HepG2 (cell line): ENCODE data around the gene DCLRE1C. TPM values are rescaled to one million over a fixed set of nuclear protein-coding genes. Genes with fewer than 3 reads are reported as not detected.

Experiments
- ARID2 ChIP-seq: sonication (generic); formaldehyde crosslinking; IDR thresholded peaks from 2 replicates; pipeline ENCODE4 v1.8.1; 2022; ENCODE audit warnings: mild to moderate bottlenecking, missing genetic modification reagents, borderline replicate concordance
- ARNTL ChIP-seq: sonication (generic); formaldehyde crosslinking; IDR thresholded peaks from 2 replicates; pipeline ENCODE4 v1.4.0; 2020; ENCODE audit warnings: mild to moderate bottlenecking, missing genetic modification reagents
- DNMT3B ChIP-seq: conservative IDR thresholded peaks from 2 replicates; pipeline ENCODE4 v1.6.1; 2016; ENCODE audit warnings: missing biosample characterization, control low read depth
- FLYWCH1 ChIP-seq: sonication (generic); formaldehyde crosslinking; IDR thresholded peaks from 2 replicates; pipeline ENCODE4 v1.8.1; 2023; ENCODE audit warnings: mild to moderate bottlenecking, missing genetic modification reagents
- FOXM1 ChIP-seq: sonication (generic); formaldehyde crosslinking; IDR thresholded peaks from 2 replicates; pipeline ENCODE4 v1.5.0; 2020; ENCODE audit warnings: missing genetic modification reagents
- HHEX ChIP-seq: IDR thresholded peaks from 2 replicates; pipeline ENCODE4 v1.6.1; 2016; ENCODE audit warnings: control low read depth
- HNRNPH1 ChIP-seq: fragments of 200-400 bp; formaldehyde crosslinking; optimal IDR thresholded peaks from 2 replicates; pipeline ENCODE3; 2017; ENCODE audit warnings: mild to moderate bottlenecking, low read depth, low read length
- KLF12 ChIP-seq: sonication (generic); formaldehyde crosslinking; IDR thresholded peaks from 2 replicates; pipeline ENCODE4 v1.4.0; 2020; ENCODE audit warnings: missing genetic modification reagents, borderline replicate concordance
- MAF1 ChIP-seq: sonication (generic); formaldehyde crosslinking; IDR thresholded peaks from 2 replicates; pipeline ENCODE4 v1.5.0; 2020; ENCODE audit warnings: missing genetic modification reagents, borderline replicate concordance
- MYC ChIP-seq: sonication (generic); formaldehyde crosslinking; IDR thresholded peaks from 2 replicates; pipeline ENCODE4 v1.9.0; 2021; ENCODE audit warnings: missing genetic modification reagents, borderline replicate concordance
- NBN ChIP-seq: fragments of 450-650 bp; conservative IDR thresholded peaks from 2 replicates; pipeline ENCODE4 v1.6.1; 2017
- POLR2AphosphoS2 ChIP-seq: IDR thresholded peaks from 2 replicates; pipeline ENCODE4 v1.6.1; 2011; ENCODE audit warnings: low read depth, low read length, improper control_type of control experiment
- RBFOX2 ChIP-seq: fragments of 200-400 bp; formaldehyde crosslinking; IDR thresholded peaks from 2 replicates; pipeline ENCODE4 v1.6.1; 2017; ENCODE audit warnings: low read depth, mild to moderate bottlenecking, low read length
- XRCC5 ChIP-seq: fragments of 200-400 bp; formaldehyde crosslinking; optimal IDR thresholded peaks from 2 replicates; pipeline ENCODE3; 2017; ENCODE audit warnings: mild to moderate bottlenecking, low read length
- ZBTB14 ChIP-seq: sonication (generic); formaldehyde crosslinking; IDR thresholded peaks from 2 replicates; pipeline ENCODE4 v1.4.0; 2020; ENCODE audit warnings: missing genetic modification reagents
- ZMAT5 ChIP-seq: sonication (generic); formaldehyde crosslinking; IDR thresholded peaks from 2 replicates; pipeline ENCODE4 v1.5.0; 2020; ENCODE audit warnings: mild to moderate bottlenecking, low read depth, missing genetic modification reagents, borderline replicate concordance
- ZNF331 ChIP-seq: sonication (generic); formaldehyde crosslinking; IDR thresholded peaks from 2 replicates; pipeline ENCODE4 v1.4.0; 2020; ENCODE audit warnings: missing genetic modification reagents
- ZNF644 ChIP-seq: IDR thresholded peaks from 2 replicates; pipeline ENCODE4 v1.6.1; 2016; ENCODE audit warnings: low read depth
- ZNF720 ChIP-seq: sonication (generic); formaldehyde crosslinking; IDR thresholded peaks from 2 replicates; pipeline ENCODE4 v1.4.0; 2020; ENCODE audit warnings: missing genetic modification reagents
- ZNF740 ChIP-seq: sonication (generic); formaldehyde crosslinking; IDR thresholded peaks from 2 replicates; pipeline ENCODE4 v1.4.0; 2020; ENCODE audit warnings: missing genetic modification reagents
- ZNF790 ChIP-seq: sonication (generic); formaldehyde crosslinking; IDR thresholded peaks from 2 replicates; pipeline ENCODE4 v1.8.0; 2022; ENCODE audit warnings: missing genetic modification reagents, mild to moderate bottlenecking, borderline replicate concordance
- ZSCAN12 ChIP-seq: sonication (generic); formaldehyde crosslinking; IDR thresholded peaks from 2 replicates; pipeline ENCODE4 v1.9.0; 2021; ENCODE audit warnings: mild to moderate bottlenecking, missing genetic modification reagents
- polyA plus RNA-seq, 8 experiments: library from polyadenylated mRNA; depleted of rRNA in 3 of 8; stranded (reverse) in 7 of 8; unstranded in 1 of 8; fragments of >200 nt; fragmentation: Illumina TruSeq in 4 of 8; extraction: Trizol in 4 of 8; gene quantifications; 2 replicates each; pipeline versions ENCODE4 v1.2.1 to v1.2.3, GENCODE V29; 2011 to 2016; ENCODE audit warnings: low read depth in 4 of 8, missing spikeins in 1 of 8, mixed read lengths in 1 of 8; ENCODE audit not compliant: insufficient read depth in 1 of 8
- total RNA-seq, 5 experiments: library from RNA; depleted of rRNA; stranded (reverse); fragments of >200 nt; fragmentation: Illumina TruSeq; extraction: Trizol; gene quantifications; 2 replicates each; pipeline ENCODE4 v1.2.3, GENCODE V29; 2016; ENCODE audit warnings: low read depth in 1 of 5
- TF ChIP-seq, protein P1 (sequence below): sonication (generic); formaldehyde crosslinking; IDR thresholded peaks from 2 replicates; pipeline ENCODE4 v1.4.0; 2020; ENCODE audit warnings: missing genetic modification reagents
- TF ChIP-seq, protein P2 (sequence below): sonication (generic); formaldehyde crosslinking; IDR thresholded peaks from 2 replicates; pipeline ENCODE4 v1.4.0; 2020; ENCODE audit warnings: mild to moderate bottlenecking, missing genetic modification reagents

Gene DCLRE1C
- total and polyA plus RNA-seq, 2 of the 13 experiments (the other 11 are each of a cell fraction or from before 2014, with no cell fraction given) = 3.0 to 10.3 TPM

GRCh38 chr10:14954001-14954770, at the start of gene DCLRE1C (continued):
- TF ChIP-seq, protein P1, sequence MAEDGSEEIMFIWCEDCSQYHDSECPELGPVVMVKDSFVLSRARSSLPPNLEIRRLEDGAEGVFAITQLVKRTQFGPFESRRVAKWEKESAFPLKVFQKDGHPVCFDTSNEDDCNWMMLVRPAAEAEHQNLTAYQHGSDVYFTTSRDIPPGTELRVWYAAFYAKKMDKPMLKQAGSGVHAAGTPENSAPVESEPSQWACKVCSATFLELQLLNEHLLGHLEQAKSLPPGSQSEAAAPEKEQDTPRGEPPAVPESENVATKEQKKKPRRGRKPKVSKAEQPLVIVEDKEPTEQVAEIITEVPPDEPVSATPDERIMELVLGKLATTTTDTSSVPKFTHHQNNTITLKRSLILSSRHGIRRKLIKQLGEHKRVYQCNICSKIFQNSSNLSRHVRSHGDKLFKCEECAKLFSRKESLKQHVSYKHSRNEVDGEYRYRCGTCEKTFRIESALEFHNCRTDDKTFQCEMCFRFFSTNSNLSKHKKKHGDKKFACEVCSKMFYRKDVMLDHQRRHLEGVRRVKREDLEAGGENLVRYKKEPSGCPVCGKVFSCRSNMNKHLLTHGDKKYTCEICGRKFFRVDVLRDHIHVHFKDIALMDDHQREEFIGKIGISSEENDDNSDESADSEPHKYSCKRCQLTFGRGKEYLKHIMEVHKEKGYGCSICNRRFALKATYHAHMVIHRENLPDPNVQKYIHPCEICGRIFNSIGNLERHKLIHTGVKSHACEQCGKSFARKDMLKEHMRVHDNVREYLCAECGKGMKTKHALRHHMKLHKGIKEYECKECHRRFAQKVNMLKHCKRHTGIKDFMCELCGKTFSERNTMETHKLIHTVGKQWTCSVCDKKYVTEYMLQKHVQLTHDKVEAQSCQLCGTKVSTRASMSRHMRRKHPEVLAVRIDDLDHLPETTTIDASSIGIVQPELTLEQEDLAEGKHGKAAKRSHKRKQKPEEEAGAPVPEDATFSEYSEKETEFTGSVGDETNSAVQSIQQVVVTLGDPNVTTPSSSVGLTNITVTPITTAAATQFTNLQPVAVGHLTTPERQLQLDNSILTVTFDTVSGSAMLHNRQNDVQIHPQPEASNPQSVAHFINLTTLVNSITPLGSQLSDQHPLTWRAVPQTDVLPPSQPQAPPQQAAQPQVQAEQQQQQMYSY (CRISPR knock-in tag) = no peak
- TF ChIP-seq NBN = no peak
- peak; percentile 78; the same call in 1 of the 2 replicates for TF ChIP-seq ARNTL (CRISPR knock-in tag)
- peak; percentile 93 for TF ChIP-seq MYC (CRISPR knock-in tag)
- TF ChIP-seq, protein P2, sequence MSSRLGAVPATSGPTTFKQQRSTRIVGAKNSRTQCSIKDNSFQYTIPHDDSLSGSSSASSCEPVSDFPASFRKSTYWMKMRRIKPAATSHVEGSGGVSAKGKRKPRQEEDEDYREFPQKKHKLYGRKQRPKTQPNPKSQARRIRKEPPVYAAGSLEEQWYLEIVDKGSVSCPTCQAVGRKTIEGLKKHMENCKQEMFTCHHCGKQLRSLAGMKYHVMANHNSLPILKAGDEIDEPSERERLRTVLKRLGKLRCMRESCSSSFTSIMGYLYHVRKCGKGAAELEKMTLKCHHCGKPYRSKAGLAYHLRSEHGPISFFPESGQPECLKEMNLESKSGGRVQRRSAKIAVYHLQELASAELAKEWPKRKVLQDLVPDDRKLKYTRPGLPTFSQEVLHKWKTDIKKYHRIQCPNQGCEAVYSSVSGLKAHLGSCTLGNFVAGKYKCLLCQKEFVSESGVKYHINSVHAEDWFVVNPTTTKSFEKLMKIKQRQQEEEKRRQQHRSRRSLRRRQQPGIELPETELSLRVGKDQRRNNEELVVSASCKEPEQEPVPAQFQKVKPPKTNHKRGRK (CRISPR knock-in tag) = 0 out of 2 replicates have a peak, but pooled peaks have one; percentile 17
- no peak for TF ChIP-seq ZMAT5 (CRISPR knock-in tag)
- no peak for TF ChIP-seq ZBTB14
- TF ChIP-seq DNMT3B (CRISPR knock-in tag) = peak; percentile 56; the same call in 1 of the 2 replicates
- TF ChIP-seq POLR2AphosphoS2 = no peak
- TF ChIP-seq MAF1 (CRISPR knock-in tag) = no peak
- peak; percentile 87 for TF ChIP-seq RBFOX2
- peak; percentile 77 for TF ChIP-seq XRCC5
- no peak for TF ChIP-seq ZNF740 (CRISPR knock-in tag)
- TF ChIP-seq FOXM1 = peak; percentile 88; the same call in 1 of the 2 replicates
- peak; percentile 48; the same call in 1 of the 2 replicates for TF ChIP-seq ZSCAN12 (CRISPR knock-in tag)
- TF ChIP-seq FLYWCH1 (CRISPR knock-in tag) = peak; percentile 98
- no peak for TF ChIP-seq ZNF720 (CRISPR knock-in tag)
- TF ChIP-seq ZNF331 (CRISPR knock-in tag) = peak; percentile 52; the same call in 1 of the 2 replicates
- peak; percentile 75 for TF ChIP-seq KLF12 (CRISPR knock-in tag)
- no peak for TF ChIP-seq ZNF644 (CRISPR knock-in tag)
- peak; percentile 100 for TF ChIP-seq ARID2 (CRISPR knock-in tag)
- TF ChIP-seq ZNF790 (CRISPR knock-in tag) = no peak
- no peak for TF ChIP-seq HNRNPH1
- TF ChIP-seq HHEX (CRISPR knock-in tag) = no peak
